ENCODE results near the gene LYST.
A peak's percentile ranks its signal among the peaks of the same experiment; 100 is the strongest.
"Not testable (repeated sequence)": the region's sequence is repeated elsewhere in the genome, so short reads cannot be mapped to it uniquely, and the experiment has no call there.

The LYST gene

GRCh38 chr1:235852887-235853286, 13.8 kb downstream of the LYST start:
- H3K27me3 ChIP-seq (ENCODE audit: insufficient read depth, low read length, poor library complexity, severe bottlenecking) = no peaks in the 10 kb centered on the region
- H3K4me3 ChIP-seq (ENCODE audit: low read length, poor library complexity, severe bottlenecking) = no peak overlapping the region
- no peak overlapping the region for H3K4me2 ChIP-seq (ENCODE audit: low read depth, low read length, poor library complexity, severe bottlenecking)
- H3F3A ChIP-seq (ENCODE audit: low read depth) = no peaks in the 10 kb centered on the region
- H3K4me1 ChIP-seq (ENCODE audit: insufficient read depth, low read length, poor library complexity, severe bottlenecking) = no peaks in the 10 kb centered on the region
- H2AFZ ChIP-seq (ENCODE audit: low read length) = no peak overlapping the region
- no peaks in the 10 kb centered on the region for H3K36me3 ChIP-seq (ENCODE audit: insufficient read depth, low read length)
- H3K9ac ChIP-seq (ENCODE audit: low read depth, low read length, poor library complexity, severe bottlenecking) = no peak overlapping the region
- H3K79me2 ChIP-seq (ENCODE audit: insufficient read depth, low read length) = no peaks in the 10 kb centered on the region
- no peaks in the 10 kb centered on the region for H4K20me1 ChIP-seq (ENCODE audit: insufficient read depth, low read length, poor library complexity, severe bottlenecking)
- no peak for TF ChIP-seq CTCF (conservative IDR thresholded peaks at IDR 0.05; ENCODE audit: low read length)
- TF ChIP-seq EZH2phosphoT487 (IDR thresholded peaks at IDR 0.05; ENCODE audit: borderline replicate concordance) = no peak
- H3K9me2 ChIP-seq (replicated peaks; ENCODE audit: low read depth, low read length) = no peaks in the 10 kb centered on the region
- H3K9me3 ChIP-seq (ENCODE audit: insufficient read depth, low read depth, low read length) = no peaks in the 10 kb centered on the region

GRCh38 chr1:235851939-235852338, 14.8 kb downstream of the LYST start:
- Histone ChIP-seq H3K9me2 (replicated peaks; ENCODE audit: low read depth, low read length) (no peaks in the 10 kb centered on the region), H4K20me1 (ENCODE audit: insufficient read depth, low read length, poor library complexity, severe bottlenecking) (no peaks in the 10 kb centered on the region), H3K9me3 (ENCODE audit: insufficient read depth, low read depth, low read length) (no peaks in the 10 kb centered on the region), H3K9ac (ENCODE audit: low read depth, low read length, poor library complexity, severe bottlenecking) (no peak overlapping the region), H3K36me3 (ENCODE audit: insufficient read depth, low read length) (no peaks in the 10 kb centered on the region), H3K4me1 (ENCODE audit: insufficient read depth, low read length, poor library complexity, severe bottlenecking) (no peaks in the 10 kb centered on the region), H3F3A (ENCODE audit: low read depth) (no peaks in the 10 kb centered on the region), H3K4me3 (ENCODE audit: low read length, poor library complexity, severe bottlenecking) (no peak overlapping the region), H3K4me2 (ENCODE audit: low read depth, low read length, poor library complexity, severe bottlenecking) (no peak overlapping the region), H3K79me2 (ENCODE audit: insufficient read depth, low read length) (no peaks in the 10 kb centered on the region), H3K27me3 (ENCODE audit: insufficient read depth, low read length, poor library complexity, severe bottlenecking) (no peaks in the 10 kb centered on the region), H2AFZ (ENCODE audit: low read length) (no peak overlapping the region)
- TF ChIP-seq EZH2phosphoT487 (IDR thresholded peaks at IDR 0.05; ENCODE audit: borderline replicate concordance) (no peak), CTCF (conservative IDR thresholded peaks at IDR 0.05; ENCODE audit: low read length) (no peak)

- H3K4me2 ChIP-seq (ENCODE audit: low read depth, low read length, poor library complexity, severe bottlenecking); H3K9ac ChIP-seq (ENCODE audit: low read depth, low read length, poor library complexity, severe bottlenecking); H3K4me1 ChIP-seq (ENCODE audit: insufficient read depth, low read length, poor library complexity, severe bottlenecking); H3K9me2 ChIP-seq (replicated peaks; ENCODE audit: low read depth, low read length); H3K36me3 ChIP-seq (ENCODE audit: insufficient read depth, low read length); H3K79me2 ChIP-seq (ENCODE audit: insufficient read depth, low read length); H3K9me3 ChIP-seq (ENCODE audit: insufficient read depth, low read depth, low read length); H2AFZ ChIP-seq (ENCODE audit: low read length); H3F3A ChIP-seq (ENCODE audit: low read depth); H3K27me3 ChIP-seq (ENCODE audit: insufficient read depth, low read length, poor library complexity, severe bottlenecking); H4K20me1 ChIP-seq (ENCODE audit: insufficient read depth, low read length, poor library complexity, severe bottlenecking); H3K4me3 ChIP-seq (ENCODE audit: low read length, poor library complexity, severe bottlenecking): not testable (repeated sequence)
Measured at GRCh38 chr1:235848251-235848650, 18.5 kb downstream of the LYST start.

- H2AFZ ChIP-seq (ENCODE audit: low read length); H3K9ac ChIP-seq (ENCODE audit: low read depth, low read length, poor library complexity, severe bottlenecking); H3K9me2 ChIP-seq (replicated peaks; ENCODE audit: low read depth, low read length); H3K4me1 ChIP-seq (ENCODE audit: insufficient read depth, low read length, poor library complexity, severe bottlenecking); H3F3A ChIP-seq (ENCODE audit: low read depth); H3K27me3 ChIP-seq (ENCODE audit: insufficient read depth, low read length, poor library complexity, severe bottlenecking); H3K9me3 ChIP-seq (ENCODE audit: insufficient read depth, low read depth, low read length); H3K36me3 ChIP-seq (ENCODE audit: insufficient read depth, low read length); H3K4me2 ChIP-seq (ENCODE audit: low read depth, low read length, poor library complexity, severe bottlenecking); H3K79me2 ChIP-seq (ENCODE audit: insufficient read depth, low read length); H4K20me1 ChIP-seq (ENCODE audit: insufficient read depth, low read length, poor library complexity, severe bottlenecking); H3K4me3 ChIP-seq (ENCODE audit: low read length, poor library complexity, severe bottlenecking): not testable (repeated sequence)
- peak; percentile 49 for TF ChIP-seq CTCF (conservative IDR thresholded peaks at IDR 0.05; ENCODE audit: low read length)
Measured at GRCh38 chr1:235845656-235846107, 21.0 kb downstream of the LYST start.
